Measurements from ENCODE around the gene RNF213. TPM values are rescaled to one million over a fixed set of nuclear protein-coding genes. Genes with fewer than 3 reads are reported as not detected.

The RNF213 gene
- 31.0 TPM for polyA plus RNA-seq (ENCODE audit: insufficient read length)

DNA sequence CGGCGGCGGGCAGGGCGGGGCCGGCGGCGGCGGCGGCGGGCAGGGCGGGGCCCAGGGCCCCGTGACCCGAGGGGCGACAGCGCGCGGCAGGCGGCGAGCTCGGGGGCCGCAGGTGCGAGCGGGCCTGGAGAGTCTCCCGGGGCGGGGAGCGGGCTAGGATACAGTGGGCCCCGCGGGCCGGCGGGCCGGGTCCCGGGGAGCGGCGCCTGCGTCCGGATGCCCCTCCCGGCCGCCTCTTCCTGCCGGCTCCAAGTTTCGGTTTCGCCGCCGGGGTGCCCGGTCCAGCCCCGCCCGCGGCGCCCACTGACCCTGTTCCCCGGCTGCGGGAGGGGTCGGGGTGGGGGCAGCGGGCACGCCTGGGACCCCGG is at the start of gene RNF213:
Gene RNF213 (plus strand): TSS at position 62 of the 368 bp plus-strand sequence. CDS start 2,830 bp downstream, outside the sequence.
- no peak for DNase-seq (ENCODE audit: low read depth)

DNA sequence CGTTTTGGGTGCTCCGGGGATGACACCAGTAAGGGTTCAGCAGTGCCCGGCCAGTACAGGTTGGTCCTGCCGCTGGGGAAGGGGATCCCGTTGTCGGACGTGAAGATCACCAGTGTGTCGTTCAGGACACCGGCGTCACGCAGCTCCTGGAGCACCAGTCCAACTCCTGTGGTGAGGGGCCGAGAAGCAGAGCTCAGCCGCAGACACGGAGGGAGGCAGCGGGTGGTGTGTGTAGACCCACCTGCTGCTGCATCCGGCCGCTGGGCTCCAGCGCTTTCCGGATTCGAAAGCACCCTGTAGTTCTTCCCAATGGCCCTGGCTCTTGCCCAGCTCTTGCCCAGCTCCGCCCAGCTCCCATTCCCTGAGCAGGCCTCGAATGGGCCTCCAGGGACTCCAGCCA is 48.5 kb upstream of the RNF213 start:
- no peak for DNase-seq (ENCODE audit: low read depth)

DNA sequence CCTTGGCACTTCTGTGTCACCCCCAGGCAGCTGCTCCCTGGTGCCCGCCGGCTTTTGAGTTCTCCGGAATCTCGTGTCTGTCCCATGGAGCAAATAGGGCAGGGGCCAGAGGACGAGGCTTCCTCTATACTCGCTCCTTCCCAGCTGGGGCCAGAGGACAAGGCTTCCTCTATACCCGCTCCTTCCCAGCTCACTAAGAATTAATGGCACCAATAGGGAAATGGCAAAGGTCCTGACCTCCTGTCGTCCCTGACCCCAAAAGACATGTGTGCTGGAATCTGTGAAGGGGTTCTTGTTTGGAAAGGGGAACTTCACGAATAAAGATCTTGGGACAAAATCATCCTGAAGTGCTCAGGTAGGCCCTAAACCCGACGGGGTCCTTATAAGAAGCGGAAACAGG is 48.1 kb upstream of the RNF213 start:
- no peak for DNase-seq (ENCODE audit: low read depth)

DNA sequence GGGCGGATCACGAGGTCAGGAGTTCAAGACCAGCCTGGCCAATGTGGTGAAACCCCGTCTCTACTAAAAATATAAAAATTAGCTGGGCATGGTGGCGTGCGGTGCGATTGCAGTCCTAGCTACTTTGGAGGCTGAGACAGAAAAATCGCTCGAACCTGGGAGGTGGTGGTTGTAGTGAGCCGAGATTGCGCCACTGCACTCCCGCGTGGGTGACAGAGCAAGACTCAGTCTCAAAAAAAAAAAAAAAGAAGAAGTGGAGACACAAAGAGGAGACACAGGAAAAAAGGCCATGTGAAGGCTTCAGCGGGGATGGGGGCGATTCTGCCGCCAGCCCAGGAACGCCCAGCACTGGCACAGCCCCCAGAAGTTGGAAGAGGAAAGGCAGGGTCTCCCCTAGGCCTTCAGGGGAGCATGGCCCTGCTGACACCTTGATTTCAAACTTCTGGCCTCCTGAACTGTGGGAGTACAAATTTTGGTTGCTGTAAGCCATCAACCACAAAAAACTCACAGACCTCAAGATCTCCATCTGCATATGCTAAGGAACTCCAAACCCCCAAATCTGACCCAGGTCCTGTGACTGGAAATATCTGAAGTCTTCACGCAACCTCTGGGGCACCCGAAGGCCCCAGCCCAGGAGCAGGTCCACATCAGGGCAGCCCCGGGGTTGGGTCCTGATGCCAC is 47.5 kb upstream of the RNF213 start:
- DNase-seq (ENCODE audit: low read depth) = no peak

DNA sequence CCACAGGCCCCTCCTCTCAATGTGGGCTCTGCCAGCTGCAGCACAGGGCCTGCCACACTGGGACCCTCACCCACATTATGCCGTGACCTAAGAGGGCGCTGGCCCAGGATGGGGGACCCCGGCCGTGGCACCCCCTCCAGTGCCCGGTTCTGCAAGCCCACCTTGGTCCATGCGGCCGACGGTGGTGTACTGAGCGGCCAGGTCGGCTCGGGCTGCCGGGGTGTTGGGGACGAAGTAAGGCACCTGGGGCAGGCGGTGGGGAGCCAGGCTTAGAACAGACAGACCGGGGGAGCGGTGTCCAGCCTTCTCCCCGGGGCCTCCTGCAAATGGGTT is 47.0 kb upstream of the RNF213 start:
- DNase-seq (ENCODE audit: low read depth) = no peak

DNA sequence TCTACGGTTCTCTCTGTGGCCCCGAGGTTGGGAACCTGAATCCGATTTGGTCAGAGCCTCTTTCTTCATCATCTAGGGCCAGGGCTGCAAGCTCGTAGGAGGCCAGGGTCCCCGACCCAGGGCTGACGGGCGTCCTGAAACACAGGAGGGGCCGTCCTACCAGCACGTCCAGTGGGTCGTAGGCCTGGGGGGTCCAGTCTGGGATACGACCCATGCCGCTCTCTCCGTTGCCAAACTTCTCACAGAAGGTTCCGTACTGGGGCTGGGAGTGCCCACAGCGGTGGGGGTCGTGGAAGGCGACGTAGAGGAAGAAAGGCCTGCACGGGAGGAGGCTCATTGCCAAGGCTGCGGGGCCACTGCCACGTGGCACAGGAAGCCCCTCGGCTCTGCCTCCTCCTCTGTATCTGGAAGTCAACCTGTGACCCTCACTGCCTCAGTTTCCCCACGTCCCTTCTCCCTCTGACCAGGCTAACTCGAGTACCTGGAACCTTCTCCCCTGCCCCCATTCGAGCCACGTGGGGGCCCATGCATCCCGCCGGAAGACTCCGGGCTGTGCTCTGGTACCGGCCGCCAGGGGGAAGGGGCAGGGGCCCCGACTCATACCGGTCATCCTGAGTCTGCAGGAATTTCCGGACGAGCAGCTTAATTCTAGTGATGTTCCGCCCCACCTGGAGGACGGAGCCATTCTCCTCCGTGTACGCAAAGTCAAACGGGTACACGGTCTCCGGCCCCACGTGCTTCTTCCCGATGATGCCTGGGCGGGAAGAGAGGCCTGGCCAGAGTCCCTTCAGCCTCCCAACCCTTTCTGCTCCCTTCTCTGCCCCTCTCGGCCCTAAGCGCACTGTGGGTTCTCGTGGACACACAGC is 46.4 kb upstream of the RNF213 start:
- no peak for DNase-seq (ENCODE audit: low read depth)

DNA sequence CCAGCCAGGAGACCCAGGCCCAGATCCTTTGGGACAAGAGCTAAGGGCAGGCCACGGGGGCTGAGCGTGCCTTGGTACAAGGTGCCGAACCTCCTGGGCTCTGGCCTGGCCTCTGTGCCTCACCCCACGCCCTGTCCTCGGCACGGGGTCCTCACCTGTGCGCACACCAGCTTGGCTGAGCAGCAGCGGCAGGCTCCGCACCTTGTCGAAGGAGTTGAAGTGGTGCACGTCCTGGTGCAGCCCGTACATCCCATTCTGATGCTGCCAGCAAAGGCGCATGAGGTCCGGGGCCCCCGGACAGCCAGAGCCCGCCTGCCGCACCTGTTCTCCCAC is 45.8 kb upstream of the RNF213 start:
- DNase-seq (ENCODE audit: low read depth) = no peak

DNA sequence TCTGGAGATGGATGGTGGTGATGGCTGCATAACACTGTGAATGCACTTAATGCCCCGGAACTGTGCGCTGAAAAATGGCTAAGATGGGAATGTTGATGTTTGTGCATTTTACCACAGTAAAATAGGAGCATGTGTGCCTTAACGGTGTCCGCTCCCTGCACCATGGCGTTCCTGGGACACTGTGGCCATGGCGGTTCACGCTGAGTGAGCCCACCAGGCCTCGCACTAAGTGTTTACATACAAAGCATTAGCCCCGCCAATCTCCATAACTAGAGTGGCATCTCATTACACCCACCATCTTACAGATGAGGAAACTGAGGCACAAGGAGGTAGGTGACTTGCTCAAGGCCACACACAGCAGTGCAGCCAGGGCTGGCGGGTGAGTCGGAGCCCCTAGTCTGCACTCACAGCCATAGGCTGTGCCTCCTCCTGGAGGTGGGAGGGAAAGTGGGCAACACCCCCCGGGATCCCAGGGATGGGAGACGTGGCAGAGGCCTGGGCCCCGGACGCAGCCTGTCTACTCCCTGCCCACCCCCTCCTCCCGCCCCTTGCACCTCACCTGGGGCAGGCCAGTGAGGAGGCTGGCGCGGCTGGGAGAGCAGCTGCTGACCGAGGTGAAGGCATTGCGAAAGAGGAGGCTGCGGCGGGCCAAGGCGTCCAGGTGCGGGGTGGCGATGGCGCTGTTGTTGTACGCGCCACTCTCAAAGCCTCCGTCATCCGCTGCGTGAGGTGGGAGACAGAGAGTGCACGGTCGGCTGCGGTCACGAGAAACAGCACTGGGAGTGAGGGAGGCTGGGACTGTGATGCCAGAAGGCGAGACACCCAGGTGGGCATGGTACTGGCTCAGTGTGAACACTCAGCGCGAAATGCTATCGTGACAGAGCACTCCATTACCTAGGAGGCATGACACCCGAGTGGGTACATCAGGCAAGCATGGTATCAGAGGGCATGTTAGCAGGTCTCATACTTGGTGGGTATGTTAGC is 43.9 kb upstream of the RNF213 start:
- no peak for DNase-seq (ENCODE audit: low read depth)

DNA sequence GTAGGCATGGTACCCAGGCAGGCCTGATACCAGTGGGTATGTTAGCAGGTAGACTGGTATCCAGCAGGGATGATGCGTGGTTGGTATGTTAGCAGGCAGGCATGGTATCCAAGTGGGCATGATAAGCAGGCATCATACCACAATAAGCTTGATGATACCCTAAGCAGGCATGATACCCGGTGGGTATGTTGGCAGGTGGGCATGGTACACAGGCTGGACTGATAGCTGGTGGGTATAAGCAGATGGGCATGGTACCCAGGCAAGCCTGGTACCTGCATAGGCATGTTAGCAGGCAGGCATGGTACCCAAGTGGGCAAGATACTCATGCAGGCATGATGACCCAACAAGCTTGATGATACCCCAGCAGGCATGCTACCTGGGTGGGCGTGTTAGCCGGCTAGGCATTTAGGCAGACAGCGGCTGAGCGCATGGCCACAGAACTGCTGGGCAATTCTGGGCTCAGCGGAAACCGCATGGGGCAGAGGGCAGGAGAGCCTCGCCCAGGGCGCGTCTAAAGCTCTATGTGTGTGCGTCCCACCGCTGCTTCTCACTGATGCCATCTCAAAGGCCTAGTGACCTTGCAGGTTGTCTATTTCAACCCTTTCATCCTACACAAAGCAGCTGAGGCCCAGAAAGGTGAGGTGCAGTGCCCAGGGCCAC is 42.8 kb upstream of the RNF213 start:
- no peak for DNase-seq (ENCODE audit: low read depth)

DNA sequence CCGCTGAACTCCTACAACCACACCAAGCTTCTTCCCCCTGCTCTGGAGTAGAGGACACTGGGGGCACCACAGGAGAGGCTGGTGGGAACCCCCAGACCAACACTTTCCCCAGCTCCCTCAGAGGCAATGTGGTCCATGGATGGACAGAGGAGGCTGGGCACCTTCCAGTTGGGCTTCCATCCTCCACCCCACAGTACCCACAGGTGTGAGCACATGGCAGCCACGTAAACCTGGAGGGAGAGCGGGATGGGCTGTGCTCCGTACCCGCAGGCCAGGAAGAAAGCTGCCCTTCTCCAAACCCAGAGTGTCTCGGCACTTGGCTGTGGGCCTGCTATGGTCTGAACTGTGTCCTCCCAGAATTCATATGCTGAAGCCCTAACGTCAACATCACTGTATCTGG is 42.3 kb upstream of the RNF213 start:
- DNase-seq (ENCODE audit: low read depth) = no peak

DNA sequence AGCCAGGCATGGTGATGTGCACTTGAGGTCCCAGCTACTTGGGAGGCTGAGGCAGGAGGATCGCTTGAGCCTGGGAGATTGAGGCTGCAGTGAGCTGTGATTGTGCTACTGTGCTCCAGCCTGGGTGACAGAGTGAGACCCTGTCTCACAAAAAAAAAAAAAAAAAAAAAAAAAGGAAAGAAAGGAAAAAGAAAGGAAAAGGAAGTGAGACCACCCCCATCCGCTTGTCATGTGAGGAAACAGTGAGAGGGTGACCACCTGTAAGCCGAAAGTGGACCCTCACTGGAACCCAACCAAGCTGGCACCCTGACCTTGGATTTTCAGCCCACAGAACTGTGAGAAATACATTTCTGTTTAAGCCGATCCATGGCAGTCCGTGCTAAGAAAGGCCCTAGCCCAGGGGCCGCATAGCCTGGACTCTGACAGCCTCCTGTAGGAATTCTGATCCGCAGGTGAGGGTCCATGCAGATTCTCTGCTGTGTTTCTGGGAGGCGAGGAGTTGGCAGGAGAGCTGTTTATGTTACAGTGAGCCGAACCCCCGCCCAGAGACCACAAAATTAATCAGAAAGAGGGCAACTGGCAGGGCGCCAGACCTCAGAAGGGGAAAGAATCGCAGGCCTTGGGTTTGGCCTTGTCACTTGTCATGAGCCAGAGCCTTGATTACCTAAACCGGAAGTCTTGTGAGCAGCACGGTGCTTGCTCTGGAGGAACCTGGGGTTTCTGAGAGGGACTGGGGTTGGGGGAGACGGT is 41.5 kb upstream of the RNF213 start:
- DNase-seq (ENCODE audit: low read depth) = peak; percentile 25

DNA sequence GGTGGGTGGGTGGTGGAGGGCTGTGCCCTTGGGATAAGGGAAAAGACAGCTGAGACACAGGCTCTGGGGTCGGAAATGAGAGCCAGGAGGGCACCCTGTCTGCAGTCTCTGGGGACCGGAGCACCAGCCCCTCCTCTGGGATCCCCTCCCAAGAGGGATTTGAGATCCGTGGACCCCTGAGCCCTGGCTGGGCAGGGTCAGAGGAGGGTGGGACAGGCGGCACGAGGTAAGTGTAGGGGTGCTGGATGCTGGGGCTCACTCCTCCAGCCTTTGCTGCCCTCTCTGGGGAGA is 40.9 kb upstream of the RNF213 start:
- DNase-seq (ENCODE audit: low read depth) = no peak

DNA sequence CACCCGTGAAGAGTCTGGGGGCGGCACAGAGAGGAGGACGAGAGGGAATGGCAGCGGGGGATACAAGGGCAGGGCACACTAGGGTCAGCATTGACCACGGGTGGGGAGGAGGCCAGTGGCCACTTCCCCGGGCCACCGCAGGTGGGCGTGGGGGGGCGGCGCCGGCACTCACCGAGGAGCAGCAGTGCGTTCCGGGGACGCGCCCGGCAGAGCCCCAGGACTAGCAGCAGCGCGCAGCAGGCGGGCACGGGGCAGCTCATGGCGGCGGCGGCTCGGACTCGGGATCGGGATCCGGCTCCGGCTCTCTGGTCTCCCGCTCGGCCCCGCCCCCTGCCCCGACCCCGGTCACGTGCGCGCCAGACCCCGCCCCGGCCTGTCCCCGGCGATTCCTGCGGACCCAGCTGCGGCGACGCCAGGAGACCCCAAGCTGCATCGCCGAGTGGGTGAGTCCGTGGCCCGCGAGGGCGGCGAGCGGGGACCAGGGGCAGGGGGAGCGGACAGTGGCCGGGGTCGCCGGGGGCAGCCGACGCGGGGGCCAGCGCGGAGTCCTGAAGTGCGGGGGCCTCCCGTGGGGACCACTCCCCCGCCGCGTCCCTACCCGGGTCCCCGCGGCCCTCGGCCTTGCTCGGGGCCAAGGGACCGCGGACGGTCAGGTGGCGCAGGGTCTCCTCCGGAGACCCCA is 40.5 kb upstream of the RNF213 start, which contains the start of the genes SGSH and SLC26A11:
Gene SGSH (minus strand): TSS at position 280 of the 682 bp plus-strand sequence. CDS start 20 bp downstream, at position 260.
Gene SLC26A11 (plus strand): TSS at position 374 of the 682 bp plus-strand sequence. CDS start 1,134 bp downstream, outside the sequence.
- DNase-seq (ENCODE audit: low read depth) = no peak

DNA sequence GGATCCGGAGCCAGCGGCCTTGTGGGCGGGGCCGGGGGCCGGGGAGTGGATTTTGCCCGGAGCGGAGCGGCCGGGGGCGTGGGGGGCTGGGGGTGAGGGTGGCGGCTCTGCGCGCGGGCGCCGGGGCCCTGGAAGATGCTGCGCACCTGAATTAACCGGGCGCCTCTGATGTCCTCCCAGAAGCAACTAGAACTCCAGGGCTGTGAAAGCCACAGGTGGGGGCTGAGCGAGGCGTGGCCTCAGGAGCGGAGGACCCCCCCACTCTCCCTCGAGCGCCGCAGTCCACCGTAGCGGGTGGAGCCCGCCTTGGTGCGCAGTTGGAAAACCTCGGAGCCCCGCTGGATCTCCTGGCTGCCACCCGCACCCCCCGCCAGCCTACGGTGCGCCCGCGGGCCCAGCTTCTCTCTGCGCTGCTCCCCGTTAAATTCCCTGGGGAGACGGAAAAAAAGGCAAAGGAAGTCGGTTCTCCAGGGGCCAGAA is 39.9 kb upstream of the RNF213 start:
- no peak for DNase-seq (ENCODE audit: low read depth)

DNA sequence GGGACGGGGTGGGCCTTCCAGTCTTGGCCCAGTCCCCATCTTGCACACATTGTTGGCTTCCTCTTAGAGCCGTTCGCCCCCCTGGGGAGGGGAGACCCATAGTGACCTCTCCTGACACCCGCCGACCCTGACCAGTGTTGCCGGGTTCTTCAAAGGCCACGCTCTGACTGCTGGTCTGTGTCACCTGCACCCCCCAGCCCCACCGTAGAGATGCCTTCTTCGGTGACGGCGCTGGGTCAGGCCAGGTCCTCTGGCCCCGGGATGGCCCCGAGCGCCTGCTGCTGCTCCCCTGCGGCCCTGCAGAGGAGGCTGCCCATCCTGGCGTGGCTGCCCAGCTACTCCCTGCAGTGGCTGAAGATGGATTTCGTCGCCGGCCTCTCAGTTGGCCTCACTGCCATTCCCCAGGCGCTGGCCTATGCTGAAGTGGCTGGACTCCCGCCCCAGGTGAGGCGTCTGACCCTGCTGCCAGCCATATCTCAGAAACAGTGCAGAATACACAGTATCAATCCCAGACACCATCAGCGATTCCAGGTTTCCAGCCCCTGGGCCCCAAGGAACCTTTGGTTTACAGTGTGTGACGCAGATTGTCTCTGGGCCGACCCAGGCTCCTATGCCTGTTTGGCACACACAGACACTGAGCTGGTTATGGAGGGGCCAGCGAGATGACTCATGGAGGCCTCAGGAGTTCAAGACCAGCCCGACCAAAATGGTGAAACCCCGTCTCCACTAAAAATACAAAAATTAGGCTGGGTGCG is 39.1 kb upstream of the RNF213 start:
- no peak for DNase-seq (ENCODE audit: low read depth)

DNA sequence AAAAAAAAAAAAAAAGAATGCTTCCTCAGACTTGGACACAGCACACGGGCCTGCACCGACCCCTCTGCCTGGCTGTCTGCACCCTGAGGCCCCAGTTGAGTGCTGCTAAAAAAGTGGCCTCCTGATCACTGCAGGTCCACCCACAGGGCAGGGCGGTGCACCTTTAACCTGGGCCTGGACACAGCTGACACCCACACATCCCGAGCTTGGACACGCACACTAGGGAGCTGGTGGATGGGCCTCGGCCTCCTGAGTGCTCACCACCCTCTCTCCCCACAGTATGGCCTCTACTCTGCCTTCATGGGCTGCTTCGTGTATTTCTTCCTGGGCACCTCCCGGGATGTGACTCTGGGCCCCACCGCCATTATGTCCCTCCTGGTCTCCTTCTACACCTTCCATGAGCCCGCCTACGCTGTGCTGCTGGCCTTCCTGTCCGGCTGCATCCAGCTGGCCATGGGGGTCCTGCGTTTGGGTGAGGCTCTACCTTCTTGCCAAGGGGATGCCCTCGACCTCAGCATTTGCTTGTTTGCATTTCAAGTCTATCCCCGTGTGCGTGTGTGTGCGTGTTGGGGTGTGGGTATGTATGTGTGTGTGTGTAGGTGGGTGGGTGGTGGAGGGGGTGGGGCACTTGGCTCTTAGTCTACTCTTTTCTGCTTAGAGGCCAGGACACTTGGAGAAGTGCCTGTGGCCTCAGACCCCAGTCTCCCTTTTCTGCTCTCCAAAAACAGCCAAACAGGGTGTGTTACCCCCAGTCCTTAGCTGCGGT is 38.1 kb upstream of the RNF213 start:
- no peak for DNase-seq (ENCODE audit: low read depth)

DNA sequence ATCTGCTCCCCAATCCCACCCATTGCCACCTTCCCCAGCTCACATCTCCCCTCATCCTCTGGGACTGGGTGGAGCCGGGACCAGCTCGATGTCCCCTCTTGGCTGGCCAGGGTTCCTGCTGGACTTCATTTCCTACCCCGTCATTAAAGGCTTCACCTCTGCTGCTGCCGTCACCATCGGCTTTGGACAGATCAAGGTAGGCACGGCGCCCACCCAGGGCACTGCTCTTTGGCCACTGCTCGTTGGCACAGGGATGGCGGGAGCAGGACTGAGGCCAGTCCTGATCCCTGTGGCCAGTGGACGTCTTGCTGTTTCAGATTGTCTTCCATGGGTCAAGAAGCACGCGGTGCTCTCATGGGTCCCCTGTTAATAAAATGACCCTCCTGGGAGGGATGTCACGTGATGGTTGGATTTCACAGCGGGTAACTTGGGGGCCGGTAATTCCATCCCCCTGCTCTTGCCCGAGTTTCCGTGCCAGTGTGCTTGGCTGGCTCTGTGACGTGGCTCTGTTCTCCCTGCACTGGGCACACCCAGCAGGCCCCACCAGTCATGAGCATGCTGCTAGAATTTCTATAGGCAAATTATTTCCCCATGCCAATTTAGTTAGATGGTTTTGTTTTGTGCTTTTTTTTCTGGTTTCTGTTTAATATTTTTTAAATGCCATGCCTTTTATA is 37.4 kb upstream of the RNF213 start:
- no peak for DNase-seq (ENCODE audit: low read depth)

Measured in forelimb muscle (tissue), 1 donor.